ENCODE data around the gene RASGRF1. TPM values are rescaled to one million over a fixed set of nuclear protein-coding genes. Genes with fewer than 3 reads are reported as not detected.

The RASGRF1 gene
- total and polyA plus RNA-seq, 9 of the 15 experiments (the other 6 are each of a cell fraction or from before 2014, with no cell fraction given): 0.03 to 0.58 (median 0.06) TPM; not detected in 1

DNA sequence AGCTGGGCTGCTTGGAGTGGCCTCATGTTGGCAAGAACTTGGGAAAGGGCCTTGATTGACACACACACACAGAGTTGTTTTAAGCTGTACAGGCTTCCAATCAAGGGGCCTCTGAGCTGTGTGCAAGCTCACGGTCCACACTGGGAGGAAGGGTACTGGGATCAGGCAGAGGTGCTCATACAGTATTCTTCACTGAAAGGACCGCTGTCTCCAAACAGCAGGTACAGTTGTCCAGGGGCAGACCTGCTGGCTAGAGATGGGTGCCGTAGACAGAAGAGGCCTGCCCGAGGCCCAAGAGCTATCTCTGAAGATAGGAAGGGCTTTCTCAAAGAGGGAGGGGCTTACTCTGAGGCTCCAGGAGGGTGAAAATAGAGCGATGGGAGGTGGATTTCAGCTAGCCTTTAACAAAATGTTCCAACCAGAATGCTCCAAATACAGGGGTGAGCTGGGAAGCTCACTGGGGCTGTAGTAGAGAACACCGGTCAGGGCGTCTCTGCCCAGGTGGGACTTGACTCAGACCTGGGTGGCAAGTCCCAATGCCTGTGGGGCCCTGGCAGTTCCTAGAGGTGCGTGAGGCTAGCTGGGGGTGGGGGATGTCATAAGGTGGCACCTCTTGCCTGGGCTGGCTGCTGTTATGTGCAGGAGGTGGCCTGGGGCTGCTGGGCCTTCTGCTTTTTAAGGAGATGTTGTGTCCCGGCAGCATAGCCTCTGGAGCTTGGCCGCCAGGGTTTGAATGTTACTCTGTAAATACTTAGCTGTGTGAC, 42.7 kb downstream of the RASGRF1 start:
- Histone ChIP-seq H3K79me2 (ENCODE audit: control insufficient read depth, insufficient read depth, low read length) (no peaks in the 10 kb centered on the region), H4K20me1 (replicated peaks; ENCODE audit: control insufficient read depth, insufficient read depth, low read length) (peaks cover 3% of the 10 kb centered on the region; the same call in 1 of the 2 replicates), H3K27me3 (ENCODE audit: control insufficient read depth in 2 of 2, insufficient read depth in 2 of 2, low read length in 2 of 2) (peaks cover 3 to 49% of the 10 kb centered on the region in 2 experiments; a peak in 4 of 5 replicates), H3K9me3 (replicated peaks; ENCODE audit: control insufficient read depth, insufficient read depth, low read depth, low read length) (no peaks in the 10 kb centered on the region), H3K36me3 (ENCODE audit: control insufficient read depth, insufficient read depth, low read length) (no peaks in the 10 kb centered on the region), H3K4me2 (ENCODE audit: insufficient read depth, low read length) (no peak overlapping the region), H3K4me1 (replicated peaks in 1 of 2; ENCODE audit: control insufficient read depth in 2 of 2, insufficient read depth in 2 of 2, low read length in 2 of 2) (no peaks in the 10 kb centered on the region), H2AFZ (ENCODE audit: low read depth, low read length) (no peak overlapping the region), H3K4me3 (no peak overlapping the region), H3K27ac (ENCODE audit: extremely low read depth, low read depth, low read length) (no peak overlapping the region), H3K9ac (ENCODE audit: insufficient read depth in 1 of 2, low read depth in 2 of 2, low read length in 2 of 2) (no peak overlapping the region), H3K9me1 (ENCODE audit: control insufficient read depth, insufficient read depth, low read length) (no peaks in the 10 kb centered on the region)
- in situ Hi-C loops (cut with MboI): no loop called here
- CTCF ChIA-PET (ENCODE audit: low intra/inter-chr PET ratio): no interaction called here
- no peak for TF ChIP-seq CC2D1A (IDR thresholded peaks at IDR 0.05)
- no peak for TF ChIP-seq FOXP4 (CRISPR knock-in tag; IDR thresholded peaks at IDR 0.05; ENCODE audit: borderline replicate concordance)
- no peak for TF ChIP-seq NRF1 (conservative IDR thresholded peaks at IDR 0.05 in 1 of 2, IDR thresholded peaks at IDR 0.05 in 1 of 2)
- no peak for TF ChIP-seq SETDB1 (IDR thresholded peaks at IDR 0.05; ENCODE audit: low read length)
- TF ChIP-seq, protein P1, sequence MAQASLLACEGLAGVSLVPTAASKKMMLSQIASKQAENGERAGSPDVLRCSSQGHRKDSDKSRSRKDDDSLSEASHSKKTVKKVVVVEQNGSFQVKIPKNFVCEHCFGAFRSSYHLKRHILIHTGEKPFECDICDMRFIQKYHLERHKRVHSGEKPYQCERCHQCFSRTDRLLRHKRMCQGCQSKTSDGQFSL (CRISPR knock-in tag; IDR thresholded peaks at IDR 0.05): no peak
- TF ChIP-seq, protein P1 (tag; IDR thresholded peaks at IDR 0.05): no peak
- no peak for TF ChIP-seq SRSF9 (IDR thresholded peaks at IDR 0.05; ENCODE audit: borderline replicate concordance, low read depth, low read length)
- TF ChIP-seq, protein P2, sequence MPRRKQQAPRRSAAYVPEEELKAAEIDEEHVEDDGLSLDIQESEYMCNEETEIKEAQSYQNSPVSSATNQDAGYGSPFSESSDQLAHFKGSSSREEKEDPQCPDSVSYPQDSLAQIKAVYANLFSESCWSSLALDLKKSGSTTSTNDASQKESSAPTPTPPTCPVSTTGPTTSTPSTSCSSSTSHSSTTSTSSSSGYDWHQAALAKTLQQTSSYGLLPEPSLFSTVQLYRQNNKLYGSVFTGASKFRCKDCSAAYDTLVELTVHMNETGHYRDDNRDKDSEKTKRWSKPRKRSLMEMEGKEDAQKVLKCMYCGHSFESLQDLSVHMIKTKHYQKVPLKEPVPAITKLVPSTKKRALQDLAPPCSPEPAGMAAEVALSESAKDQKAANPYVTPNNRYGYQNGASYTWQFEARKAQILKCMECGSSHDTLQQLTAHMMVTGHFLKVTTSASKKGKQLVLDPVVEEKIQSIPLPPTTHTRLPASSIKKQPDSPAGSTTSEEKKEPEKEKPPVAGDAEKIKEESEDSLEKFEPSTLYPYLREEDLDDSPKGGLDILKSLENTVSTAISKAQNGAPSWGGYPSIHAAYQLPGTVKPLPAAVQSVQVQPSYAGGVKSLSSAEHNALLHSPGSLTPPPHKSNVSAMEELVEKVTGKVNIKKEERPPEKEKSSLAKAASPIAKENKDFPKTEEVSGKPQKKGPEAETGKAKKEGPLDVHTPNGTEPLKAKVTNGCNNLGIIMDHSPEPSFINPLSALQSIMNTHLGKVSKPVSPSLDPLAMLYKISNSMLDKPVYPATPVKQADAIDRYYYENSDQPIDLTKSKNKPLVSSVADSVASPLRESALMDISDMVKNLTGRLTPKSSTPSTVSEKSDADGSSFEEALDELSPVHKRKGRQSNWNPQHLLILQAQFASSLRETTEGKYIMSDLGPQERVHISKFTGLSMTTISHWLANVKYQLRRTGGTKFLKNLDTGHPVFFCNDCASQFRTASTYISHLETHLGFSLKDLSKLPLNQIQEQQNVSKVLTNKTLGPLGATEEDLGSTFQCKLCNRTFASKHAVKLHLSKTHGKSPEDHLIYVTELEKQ (CRISPR knock-in tag; IDR thresholded peaks at IDR 0.05): no peak
- TF ChIP-seq CREBBP (IDR thresholded peaks at IDR 0.05; ENCODE audit: low read depth, low read length): no peak
- TF ChIP-seq COPS2 (conservative IDR thresholded peaks at IDR 0.05): no peak
- TF ChIP-seq EWSR1 (IDR thresholded peaks at IDR 0.05; ENCODE audit: borderline replicate concordance, low read depth, partially characterized antibody): no peak
- TF ChIP-seq ZNF449 (CRISPR knock-in tag; IDR thresholded peaks at IDR 0.05): no peak
- TF ChIP-seq TCF7 (IDR thresholded peaks at IDR 0.05; ENCODE audit: borderline replicate concordance): no peak
- no peak for TF ChIP-seq HLTF (IDR thresholded peaks at IDR 0.05)
- POLR2A ChIA-PET: interaction anchor here (0.8 to 1.1 kb wide), 4 partner anchors 12 to 527 kb away, joined by 3 to 4 read pairs (median 4); no protein-coding TSS in a partner anchor
- no peak for FAIRE-seq
- no peak for DNase-seq (ENCODE audit: extremely low read depth in 1 of 4, low spot score in 3 of 4)
- BruUV-seq (replicated peaks): no TSS peak
- ATAC-seq: no peak
- intact Hi-C loops (cut with micrococcal nuclease): no loop called here
- 5% methylated on average over 10 of the region's 10 CpGs for WGBS (ENCODE audit: insufficient coverage, low coverage, missing lambda C conversion rate)
